Small intestine (tissue), 7 donors: ENCODE results near the gene BCR. TPM values are rescaled to one million over a fixed set of nuclear protein-coding genes. Genes with fewer than 3 reads are reported as not detected.

Source experiments
- DNase-seq, 2 donors: peaks; one replicate each; pipeline versions ENCODE4 v3.0.0 to v3.0.0-alpha.2; 2013
- FAIRE-seq: peaks from 2 replicates; lab custom pipeline; 2012; peaks lifted over from hg19 to GRCh38; lab: Jason Lieb, UNC
- H3K27ac ChIP-seq, 3 donors: one replicate each; pipeline ENCODE4 v1.5.1; 2013; ENCODE audit warnings: low read length in 2 of 3, mild to moderate bottlenecking in 2 of 3, control low read depth in 1 of 3, inconsistent platforms in 1 of 3, low read depth in 1 of 3, moderate library complexity in 1 of 3
- H3K27me3 ChIP-seq, 3 donors: one replicate each; pipeline ENCODE4 v1.6.1; 2013; ENCODE audit warnings: low read length in 3 of 3, inconsistent platforms in 1 of 3; ENCODE audit not compliant: control insufficient read depth in 3 of 3, insufficient read depth in 3 of 3
- H3K36me3 ChIP-seq, 3 donors: one replicate each; pipeline ENCODE4 v1.6.1; 2013; ENCODE audit warnings: low read length in 3 of 3, inconsistent platforms in 1 of 3, low read depth in 1 of 3, mild to moderate bottlenecking in 1 of 3, moderate library complexity in 1 of 3; ENCODE audit not compliant: control insufficient read depth in 3 of 3, insufficient read depth in 2 of 3
- H3K4me1 ChIP-seq, 3 donors: one replicate each; pipeline ENCODE4 v1.6.1; 2013; ENCODE audit warnings: low read length in 2 of 3, inconsistent platforms in 1 of 3, low read depth in 1 of 3, mild to moderate bottlenecking in 1 of 3, moderate library complexity in 1 of 3; ENCODE audit not compliant: control insufficient read depth in 3 of 3, insufficient read depth in 2 of 3
- H3K4me3 ChIP-seq, 3 donors: one replicate each; pipeline ENCODE4 v1.5.1; 2013; ENCODE audit warnings: low read length in 3 of 3, control low read depth in 1 of 3, inconsistent platforms in 1 of 3, low read depth in 1 of 3, mild to moderate bottlenecking in 1 of 3, moderate library complexity in 1 of 3
- H3K9me3 ChIP-seq, 2 donors: one replicate each; pipeline ENCODE4 v1.6.1; 2013; ENCODE audit warnings: low read depth in 1 of 2, low read length in 1 of 2; ENCODE audit not compliant: control insufficient read depth in 2 of 2, insufficient read depth in 1 of 2
- WGBS, 3 donors: extraction: QIAGEN DNeasy Blood & Tissue Kit; methylation state at CpG; one replicate each; pipeline ENCODE4 v1.1.7; 2013; 5-methylcytosine and 5-hydroxymethylcytosine counted together
- polyA plus RNA-seq, 4 donors: library from polyadenylated mRNA; stranded (reverse) in 3 of 4; unstranded in 1 of 4; fragments of 200-250 nt in 3 of 4; fragments of 120-200 nt in 1 of 4; gene quantifications; one replicate each; pipeline versions ENCODE4 v1.2.1 to v1.2.3, GENCODE V29; 2013
- donor health status: healthy with polysubstance abuse.
- donor health status: control.
- donor health status: control.
- donor health status: Bipolar disorder and iron deficiency.
- donor health status: healthy.

BCR gene
- polyA plus RNA-seq, 4 donors = 8.9 to 27.9 (median 19.7) TPM

GRCh38 chr22:23272834-23273233 is 92.5 kb downstream of the BCR start:
- FAIRE-seq (no peak), DNase-seq (no peak)
- no peaks in the 10 kb centered on the region for H3K9me3 ChIP-seq
- H3K27me3 ChIP-seq = no peaks in the 10 kb centered on the region
- H3K36me3 ChIP-seq = peaks cover 0 to 81% (median 21%) of the 10 kb centered on the region in 3 donors
- H3K4me1 ChIP-seq = no peaks in the 10 kb centered on the region
- no peak overlapping the region for H3K27ac ChIP-seq
- no peak overlapping the region for H3K4me3 ChIP-seq
- WGBS, 3 donors = 89 to 96% (median 91%) methylated on average over 9 to 11 of the region's 11 CpGs

- FAIRE-seq (no peak), DNase-seq (no peak)
- peaks cover 0 to 83% (median 15%) of the 10 kb centered on the region in 3 donors for H3K36me3 ChIP-seq
- no peak overlapping the region for H3K27ac ChIP-seq
- no peaks in the 10 kb centered on the region for H3K9me3 ChIP-seq
- 92 to 98% (median 95%) methylated on average over 10 of the region's 10 CpGs for WGBS, 3 donors
- no peak overlapping the region for H3K4me3 ChIP-seq
- H3K27me3 ChIP-seq = no peaks in the 10 kb centered on the region
- H3K4me1 ChIP-seq = no peaks in the 10 kb centered on the region
Measured at GRCh38 chr22:23273445-23274145, 93.3 kb downstream of the BCR start.

- peaks cover 0 to 83% (median 13%) of the 10 kb centered on the region in 3 donors for H3K36me3 ChIP-seq
- FAIRE-seq = no peak
- no peak overlapping the region for H3K4me3 ChIP-seq
Measured at GRCh38 chr22:23274146-23274526, 93.8 kb downstream of the BCR start.

GRCh38 chr22:23274891-23275694 is 94.8 kb downstream of the BCR start:
- no peaks in the 10 kb centered on the region for H3K9me3 ChIP-seq
- WGBS, 3 donors = 94 to 99% (median 96%) methylated on average over 15 of the region's 15 CpGs
- FAIRE-seq = no peak

More at GRCh38 chr22:23274146-23274526, 93.8 kb downstream of the BCR start:
- H3K27me3 ChIP-seq = no peaks in the 10 kb centered on the region
- 88 to 97% (median 89%) methylated on average over 10 of the region's 10 CpGs for WGBS, 3 donors
- no peak overlapping the region for H3K27ac ChIP-seq
- no peak for DNase-seq
- H3K9me3 ChIP-seq = no peaks in the 10 kb centered on the region
- no peaks in the 10 kb centered on the region for H3K4me1 ChIP-seq

GRCh38 chr22:23275751-23276150 is 95.4 kb downstream of the BCR start:
- no peak for FAIRE-seq
- H3K9me3 ChIP-seq = no peaks in the 10 kb centered on the region
- peaks cover 0 to 90% (median 12%) of the 10 kb centered on the region in 3 donors for H3K36me3 ChIP-seq
- no peaks in the 10 kb centered on the region for H3K4me1 ChIP-seq
- H3K27ac ChIP-seq = no peak overlapping the region
- H3K27me3 ChIP-seq = no peaks in the 10 kb centered on the region
- no peak overlapping the region for H3K4me3 ChIP-seq
- no peak for DNase-seq
- 88 to 94% (median 92%) methylated on average over 14 of the region's 14 CpGs for WGBS, 3 donors

More at GRCh38 chr22:23274891-23275694, 94.8 kb downstream of the BCR start:
- no peak overlapping the region for H3K27ac ChIP-seq
- no peak overlapping the region for H3K4me3 ChIP-seq
- H3K36me3 ChIP-seq = peaks cover 0 to 83% (median 13%) of the 10 kb centered on the region in 3 donors
- no peak for DNase-seq
- no peaks in the 10 kb centered on the region for H3K4me1 ChIP-seq
- no peaks in the 10 kb centered on the region for H3K27me3 ChIP-seq

- no peak overlapping the region for H3K4me3 ChIP-seq
- no peaks in the 10 kb centered on the region for H3K27me3 ChIP-seq
- H3K4me1 ChIP-seq = no peaks in the 10 kb centered on the region
- peaks cover 0 to 91% (median 12%) of the 10 kb centered on the region in 3 donors for H3K36me3 ChIP-seq
- WGBS, 3 donors = 85 to 94% (median 90%) methylated on average over 20 of the region's 20 CpGs
- DNase-seq (no peak), FAIRE-seq (no peak)
- no peaks in the 10 kb centered on the region for H3K9me3 ChIP-seq
- H3K27ac ChIP-seq = no peak overlapping the region
Measured at GRCh38 chr22:23276656-23277582, 96.6 kb downstream of the BCR start.

- DNase-seq (no peak), FAIRE-seq (no peak)
- Histone ChIP-seq H3K4me1 (no peaks in the 10 kb centered on the region), H3K9me3 (no peaks in the 10 kb centered on the region), H3K36me3 (peaks cover 0 to 91% (median 12%) of the 10 kb centered on the region in 3 donors), H3K27me3 (no peaks in the 10 kb centered on the region), H3K27ac (no peak overlapping the region), H3K4me3 (no peak overlapping the region)
- 87 to 89% (median 87%) methylated on average over 15 of the region's 15 CpGs for whole genome bisulfite sequencing, 3 donors
Measured at GRCh38 chr22:23277583-23278295, 97.4 kb downstream of the BCR start.
